ENCODE data around the gene DGKB.

Gene DGKB

DNA sequence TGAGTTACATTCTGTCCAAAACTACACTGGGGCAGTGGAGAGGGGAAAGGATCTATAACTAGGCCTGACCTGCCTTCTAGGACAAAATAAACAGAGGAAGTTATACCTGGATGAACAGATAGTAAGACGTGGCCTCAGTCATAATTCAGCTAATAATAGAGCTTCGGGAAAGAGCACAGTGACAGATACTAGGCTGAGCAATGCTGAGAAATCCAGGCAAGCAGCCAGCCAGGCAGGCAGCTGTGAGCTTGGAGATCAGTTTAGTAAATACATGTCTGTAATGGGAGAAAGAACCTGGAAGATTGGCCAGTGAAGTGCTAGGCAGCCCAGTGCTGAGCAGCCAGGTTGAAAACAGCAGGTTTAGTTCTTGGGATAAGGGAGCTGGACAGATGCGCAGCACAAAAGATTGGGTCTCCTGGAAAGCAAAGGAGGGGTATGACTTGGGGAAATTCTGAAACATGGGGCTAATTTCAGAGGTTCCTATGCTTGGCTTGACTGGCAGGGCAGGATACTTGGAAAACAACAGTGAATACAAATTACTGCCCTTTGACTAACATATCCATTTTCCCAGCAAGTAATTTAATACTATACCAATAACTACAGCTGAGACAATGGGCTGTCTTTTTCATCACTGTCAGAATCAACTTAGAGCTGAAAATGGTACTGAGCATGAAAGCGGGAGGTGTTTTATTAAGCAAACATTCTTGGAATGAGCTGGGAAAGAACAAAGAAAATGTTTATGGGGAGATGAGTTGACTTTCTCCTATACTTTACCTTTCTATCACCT lies 140.8 kb downstream of the DGKB start:
- no peak for DNase-seq (ENCODE audit: low read depth in 2 of 3, low spot score in 2 of 3)

DNA sequence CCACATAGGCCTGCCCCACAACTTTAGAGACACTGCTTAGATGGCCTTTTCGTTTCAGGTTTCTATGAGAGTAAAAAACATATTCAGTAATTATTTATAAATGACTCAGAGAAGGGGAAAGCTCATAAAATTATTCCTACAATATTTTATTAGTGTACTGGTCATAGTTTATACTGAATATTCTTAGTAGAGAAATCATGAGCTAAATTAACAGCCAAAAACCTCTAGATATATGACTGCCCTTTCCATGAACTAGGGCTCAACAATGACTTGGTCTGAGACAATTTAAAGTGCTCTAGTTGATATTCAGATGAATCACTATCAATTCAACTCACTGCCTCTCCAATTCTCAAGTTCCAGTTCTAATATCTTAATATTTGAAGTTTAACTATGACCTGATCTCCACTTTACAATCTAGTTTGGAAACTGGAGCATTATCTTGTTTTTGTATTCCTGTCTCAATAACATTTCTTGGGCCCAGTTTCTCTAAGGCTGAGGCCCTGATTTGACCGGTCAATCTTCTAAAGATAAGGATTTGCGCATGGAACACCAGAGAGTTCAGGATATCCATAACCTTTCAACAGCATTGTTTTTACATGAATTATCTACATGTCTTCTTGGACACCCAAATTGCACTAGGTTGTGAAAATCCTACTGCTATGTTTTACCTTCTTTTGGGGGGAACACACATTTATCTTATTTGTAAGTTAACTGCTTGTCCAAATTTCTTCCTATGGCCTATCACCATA lies 141.6 kb downstream of the DGKB start:
- no peak for DNase-seq (ENCODE audit: low read depth in 2 of 3, low spot score in 2 of 3)

DNA sequence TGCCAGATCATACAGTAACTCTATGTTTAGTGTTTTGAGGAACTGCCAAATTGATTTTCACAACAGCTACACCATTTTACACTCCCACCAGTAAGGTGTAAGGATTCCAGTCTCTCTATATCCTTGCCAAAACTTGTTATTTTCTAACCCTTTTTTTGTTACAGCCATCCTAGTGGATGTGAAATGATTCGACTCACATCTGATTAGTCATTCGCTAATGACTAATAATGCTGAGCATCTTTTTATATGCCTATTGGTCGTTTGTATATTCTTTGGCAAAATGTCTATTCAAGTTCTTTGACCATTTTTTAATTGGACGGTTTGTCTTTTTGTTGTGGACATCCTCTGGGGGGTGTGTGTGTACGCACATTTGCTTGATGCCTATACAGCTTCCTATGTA lies 142.8 kb downstream of the DGKB start:
- DNase-seq (ENCODE audit: low read depth in 2 of 3, low spot score in 2 of 3): no peak

DNA sequence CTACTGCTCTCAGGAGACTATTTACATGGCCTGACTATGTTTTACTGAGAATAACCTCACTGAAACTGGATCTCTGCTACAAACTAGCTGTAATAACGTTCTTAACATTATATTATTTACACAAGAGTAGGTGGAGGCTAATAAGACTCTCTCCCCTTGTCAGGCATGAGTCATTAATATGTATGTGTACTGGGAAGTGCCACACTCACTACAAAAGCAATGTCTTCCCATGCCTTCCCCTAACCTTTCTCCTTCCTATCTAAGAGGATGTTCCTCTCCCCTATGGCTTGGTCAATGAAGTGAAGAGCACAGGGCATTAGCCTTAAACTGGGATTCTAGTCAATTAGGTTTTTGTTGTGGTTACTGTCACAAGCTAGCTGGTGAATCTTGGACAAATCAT lies 147.9 kb downstream of the DGKB start:
- DNase-seq (ENCODE audit: low read depth in 2 of 3, low spot score in 2 of 3): no peak

DNA sequence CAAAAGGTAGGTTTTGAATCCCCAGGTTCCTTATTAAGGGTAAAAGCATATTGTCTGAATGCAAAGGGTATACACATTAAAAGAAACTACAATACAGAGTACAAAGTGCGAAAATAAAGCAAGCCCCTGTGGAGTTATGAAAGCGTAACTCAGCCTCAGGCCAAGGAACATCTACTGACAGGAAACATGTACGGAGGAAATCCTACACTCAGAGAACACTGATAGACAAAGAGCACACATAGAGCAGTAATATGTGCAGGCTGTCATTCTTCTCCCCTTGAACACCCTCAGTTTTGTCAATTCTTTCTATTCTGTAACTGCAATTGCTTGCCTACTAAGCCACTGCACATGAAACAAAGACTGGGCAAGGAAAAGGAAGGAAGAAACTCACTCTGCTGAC lies 150.2 kb downstream of the DGKB start:
- DNase-seq (ENCODE audit: low read depth in 2 of 3, low spot score in 2 of 3): no peak

DNA sequence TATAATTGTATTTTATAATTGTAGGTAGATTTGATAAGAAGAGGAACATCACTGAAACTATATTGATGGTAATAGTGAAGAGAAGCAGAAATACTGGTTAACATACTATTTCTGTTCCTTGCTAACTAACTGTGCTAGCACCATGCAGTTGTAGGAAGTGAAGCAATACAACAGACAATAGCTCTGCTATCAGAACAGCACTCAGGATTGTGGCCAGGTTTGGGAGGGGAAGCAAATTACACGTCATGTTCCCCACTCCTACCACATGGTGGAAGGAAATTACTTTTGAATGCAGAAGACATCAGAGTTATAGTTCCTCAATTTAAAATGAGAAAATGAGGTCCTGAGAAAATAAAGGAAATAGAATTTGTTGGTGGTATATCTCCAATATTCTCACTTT lies 151.1 kb downstream of the DGKB start:
- DNase-seq (ENCODE audit: low read depth in 2 of 3, low spot score in 2 of 3): no peak

DNA sequence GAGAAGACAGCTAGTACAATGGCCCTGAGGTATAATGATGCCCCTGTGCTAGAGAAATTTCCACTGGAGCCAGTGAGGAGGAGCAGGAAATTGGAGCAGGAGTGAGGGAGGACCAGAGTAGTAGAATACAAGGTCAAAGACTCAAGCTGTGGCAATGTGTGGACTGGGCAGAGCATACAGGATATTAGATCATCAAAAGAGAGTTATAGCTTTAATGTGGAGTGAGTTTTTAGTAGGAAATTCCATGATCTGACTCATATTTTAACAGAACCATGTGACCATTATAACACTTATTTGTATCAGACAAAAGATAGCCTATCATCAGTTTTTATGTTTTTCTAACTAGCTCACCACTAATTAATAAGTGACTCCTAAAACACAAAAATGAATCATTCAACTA lies 154.1 kb downstream of the DGKB start:
- no peak for DNase-seq (ENCODE audit: low read depth in 2 of 3, low spot score in 2 of 3)

DNA sequence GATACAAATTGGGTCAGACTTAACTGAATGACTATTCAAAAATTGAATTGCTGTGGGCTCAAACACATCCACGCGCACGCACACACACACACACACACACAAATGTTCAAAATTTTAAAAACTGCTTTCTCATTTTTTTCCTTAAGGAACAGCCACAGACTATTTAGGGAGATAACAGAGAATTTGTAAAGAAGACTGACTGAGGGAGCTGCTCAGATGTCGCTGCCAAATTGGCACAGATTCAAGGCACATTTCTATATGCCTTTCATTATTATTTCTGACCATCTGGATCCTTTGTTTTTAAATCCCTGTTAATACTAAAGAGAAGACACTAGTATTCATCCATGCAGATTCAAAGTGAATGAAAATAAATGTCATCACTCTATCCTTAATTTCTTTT lies 154.8 kb downstream of the DGKB start:
- no peak for DNase-seq (ENCODE audit: low read depth in 2 of 3, low spot score in 2 of 3)

DNA sequence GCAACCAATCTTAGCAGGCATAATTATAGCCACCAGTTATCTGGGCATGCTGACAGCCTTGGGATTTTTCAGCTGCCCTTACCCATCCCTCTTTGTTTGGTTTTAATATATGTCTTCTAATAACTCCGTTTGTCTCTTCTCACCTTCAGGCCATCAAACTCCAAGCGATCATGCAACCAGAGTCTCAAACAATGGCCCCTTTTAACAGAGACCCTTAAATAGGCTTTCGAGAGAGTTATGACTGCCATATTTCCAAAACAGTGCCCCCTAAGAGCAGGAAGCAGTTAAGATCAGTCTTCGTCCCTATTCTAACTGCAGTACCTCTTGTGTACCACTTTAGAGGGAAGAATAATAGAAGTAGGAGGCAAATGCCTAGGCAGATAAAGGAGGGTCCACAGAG lies 157.5 kb downstream of the DGKB start:
- no peak for DNase-seq (ENCODE audit: low read depth in 2 of 3, low spot score in 2 of 3)

DNA sequence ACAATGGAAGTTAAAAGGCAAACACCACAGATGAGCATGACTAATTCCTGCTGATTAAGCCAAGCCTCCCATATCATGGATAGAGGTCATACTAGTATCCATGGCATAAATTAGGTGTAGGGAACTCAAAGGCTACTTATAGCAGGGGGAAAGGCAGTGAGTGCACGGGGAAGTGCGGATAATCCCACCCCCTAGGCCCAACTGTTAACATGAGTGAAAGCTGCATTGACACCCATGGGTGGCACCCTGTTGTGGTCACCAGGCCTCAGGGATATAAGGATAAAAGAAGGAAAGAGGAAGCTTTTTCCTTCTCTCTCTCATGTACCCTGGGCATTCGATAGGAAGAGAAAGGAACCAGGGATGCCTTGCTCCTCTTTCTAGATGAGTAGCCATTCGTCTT lies 161.9 kb downstream of the DGKB start:
- DNase-seq (ENCODE audit: low read depth in 2 of 3, low spot score in 2 of 3): no peak

DNA sequence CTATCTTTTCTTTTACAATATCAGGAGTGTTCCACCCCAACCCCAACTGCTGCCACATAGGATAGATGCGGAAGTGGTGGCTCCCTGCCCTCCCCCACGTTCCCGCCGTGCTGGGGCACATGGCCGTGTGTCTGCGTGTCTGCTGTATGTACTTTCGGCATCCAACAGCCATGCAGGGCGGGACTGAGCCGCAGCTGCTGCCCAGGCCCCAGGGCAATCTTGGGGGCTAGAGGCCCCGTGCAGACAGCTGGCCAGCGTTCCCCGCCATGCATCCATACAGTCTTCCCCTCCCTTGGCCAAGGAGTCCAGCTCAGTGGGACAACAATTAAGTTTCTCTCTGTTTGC lies 162.7 kb downstream of the DGKB start:
- DNase-seq (ENCODE audit: low read depth in 2 of 3, low spot score in 2 of 3): no peak

DNA sequence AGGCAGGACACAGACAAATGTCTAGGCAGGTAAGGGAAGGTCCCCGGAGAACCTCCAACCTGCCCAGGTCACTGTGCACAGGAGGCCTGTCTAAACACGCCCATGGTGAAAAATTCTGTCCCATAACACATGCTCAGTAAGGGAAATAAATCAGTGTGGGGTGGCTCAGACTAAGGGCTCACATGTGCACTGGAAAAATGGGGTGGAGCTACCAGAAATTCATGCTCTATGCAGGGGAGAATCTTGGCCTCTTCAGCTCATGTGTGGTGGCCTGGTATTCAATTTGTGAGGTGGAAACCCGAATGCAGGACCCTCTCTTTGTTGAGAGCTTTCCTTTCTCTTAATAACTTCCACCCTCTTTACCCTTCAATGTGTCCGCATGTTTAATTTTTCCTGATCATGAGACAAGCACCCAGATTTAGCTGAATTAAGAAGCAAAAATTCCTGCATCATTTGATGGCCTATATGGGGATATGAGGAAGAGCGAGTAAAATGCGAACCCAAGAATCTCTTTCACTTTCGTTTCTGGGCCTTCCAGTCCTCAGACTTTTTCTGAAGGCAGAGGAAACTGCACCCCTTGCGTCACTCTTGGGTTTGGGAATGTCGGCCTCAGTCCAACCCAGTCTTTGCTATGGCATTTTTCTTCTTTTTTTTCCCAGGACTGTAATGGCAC lies 163.2 kb downstream of the DGKB start:
- no peak for DNase-seq (ENCODE audit: low read depth in 2 of 3, low spot score in 2 of 3)

DNA sequence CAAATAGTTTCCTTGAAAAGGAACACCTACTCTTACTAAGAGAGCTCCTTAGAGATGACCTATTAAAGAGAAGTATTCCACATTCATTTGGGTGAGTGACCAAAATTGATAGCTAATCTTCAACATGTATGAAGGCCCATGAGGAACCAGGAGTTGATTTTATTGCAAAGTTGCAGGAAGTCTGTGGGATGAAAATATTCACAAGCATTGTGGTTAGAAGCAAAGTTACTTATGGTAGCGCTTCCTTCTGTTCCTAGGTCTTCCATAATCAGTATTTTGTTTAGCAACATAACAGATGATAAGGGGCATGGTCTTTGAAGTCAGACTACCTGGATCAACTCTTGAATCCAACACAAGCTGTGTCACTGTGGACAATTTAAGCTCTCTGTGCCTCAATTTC lies 164.5 kb downstream of the DGKB start:
- DNase-seq (ENCODE audit: low read depth in 2 of 3, low spot score in 2 of 3): no peak

DNA sequence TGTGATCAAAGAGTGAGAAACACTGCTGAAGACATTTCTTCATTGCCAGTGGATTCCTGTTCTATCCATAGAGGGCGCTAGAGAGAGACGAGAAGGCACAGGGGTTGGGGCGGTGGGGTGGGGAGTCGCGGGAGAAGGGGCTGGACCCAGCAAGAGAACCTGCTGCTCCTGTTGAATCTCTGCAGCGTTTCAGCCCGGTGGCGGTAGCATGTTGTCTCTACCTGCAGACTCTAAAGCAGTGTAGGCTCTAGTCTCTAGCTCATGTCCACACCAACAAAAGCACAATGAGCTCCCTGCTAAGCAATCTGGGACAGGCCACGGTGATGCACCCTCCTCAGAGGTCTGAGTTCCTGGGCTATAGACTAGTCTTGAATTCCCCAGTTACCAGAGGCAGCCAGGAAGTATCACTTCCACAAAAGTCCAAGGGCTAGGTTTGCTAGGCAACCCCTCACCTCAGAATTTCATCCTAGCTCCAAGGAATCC lies 167.7 kb downstream of the DGKB start:
- no peak for DNase-seq (ENCODE audit: low read depth in 2 of 3, low spot score in 2 of 3)

DNA sequence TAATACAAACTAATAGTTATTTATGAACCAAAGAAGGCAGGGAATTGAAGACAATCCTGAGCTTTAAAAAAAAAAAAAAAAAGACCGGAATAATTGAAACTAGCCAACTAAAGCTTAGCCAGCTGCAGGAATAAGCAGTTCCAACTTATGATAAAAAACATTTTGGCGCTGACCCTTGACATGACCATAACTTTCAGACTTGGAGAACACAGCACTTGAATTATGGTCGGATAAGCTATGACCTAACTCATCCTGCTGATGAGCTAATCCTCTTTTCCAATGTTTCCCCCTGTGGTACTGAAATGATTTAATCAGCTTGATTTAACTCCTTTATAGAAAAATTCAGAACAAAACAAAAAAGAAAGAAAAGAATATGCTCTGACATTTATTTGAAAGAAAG lies 181.8 kb downstream of the DGKB start:
- DNase-seq (ENCODE audit: low read depth in 2 of 3, low spot score in 2 of 3): no peak

DNA sequence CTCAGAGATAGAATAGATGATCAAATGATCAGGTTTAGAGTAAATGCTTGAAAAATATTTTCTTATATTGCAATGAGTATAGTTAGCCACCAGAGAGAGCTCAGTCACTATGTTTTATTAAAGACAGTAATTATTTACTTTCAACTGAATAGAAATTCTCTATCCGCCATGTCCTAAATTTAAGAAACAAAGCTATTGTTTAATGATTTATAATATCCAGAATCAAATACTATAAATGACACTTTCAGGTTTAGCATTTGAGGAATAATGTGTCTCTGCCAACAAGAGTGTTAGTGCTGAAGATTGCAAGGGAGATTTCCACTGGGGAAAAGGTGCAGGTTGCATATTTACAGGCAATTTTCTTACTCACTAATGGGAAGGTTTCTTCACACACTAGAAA lies 184.7 kb downstream of the DGKB start:
- DNase-seq (ENCODE audit: low read depth in 2 of 3, low spot score in 2 of 3): no peak

DNA sequence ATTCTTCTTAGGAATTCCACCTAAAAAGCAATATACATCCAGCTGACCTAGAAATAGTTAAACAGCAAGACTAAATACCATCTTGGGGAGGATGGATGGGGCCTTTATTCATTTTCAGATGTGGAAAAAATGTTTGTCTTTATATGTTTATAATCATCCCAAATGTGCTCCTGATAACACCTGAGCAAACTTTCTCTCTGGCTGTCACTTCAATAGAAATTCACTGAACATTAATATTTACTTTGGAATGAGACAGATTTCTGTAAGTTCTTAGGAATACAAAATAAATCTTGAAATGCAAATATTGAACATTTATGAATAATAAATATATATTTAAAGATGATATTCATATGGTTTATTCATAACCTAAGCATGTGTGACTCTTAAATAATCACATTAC lies 185.4 kb downstream of the DGKB start:
- no peak for DNase-seq (ENCODE audit: low read depth in 2 of 3, low spot score in 2 of 3)

DNA sequence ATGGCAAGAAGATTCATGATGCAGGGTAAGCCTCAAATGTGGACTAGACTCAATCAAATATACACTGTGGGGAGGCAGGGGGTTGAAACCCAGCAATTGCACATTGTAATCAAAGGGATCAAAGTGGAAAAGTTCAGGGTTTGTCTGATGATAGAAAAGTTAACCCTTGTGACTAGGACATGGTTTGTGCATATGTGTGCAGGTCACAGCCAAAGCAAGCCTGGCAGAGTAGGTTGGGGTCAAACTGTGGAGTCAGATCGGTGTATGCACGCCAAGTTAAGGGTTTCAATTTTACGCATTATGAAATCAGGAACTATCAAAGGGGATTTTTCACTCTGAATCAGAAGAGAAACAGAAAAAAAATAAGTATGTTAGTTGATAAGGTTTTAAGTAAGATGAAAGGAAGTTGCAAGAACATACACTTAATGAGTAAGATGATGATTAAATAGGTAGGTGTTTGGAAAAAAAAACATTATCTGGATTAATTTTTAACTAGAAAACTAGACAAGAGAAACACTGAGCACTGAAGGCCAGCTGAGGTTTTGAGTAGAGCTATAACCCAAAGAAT lies 188.3 kb downstream of the DGKB start:
- DNase-seq (ENCODE audit: low read depth in 2 of 3, low spot score in 2 of 3): no peak

DNA sequence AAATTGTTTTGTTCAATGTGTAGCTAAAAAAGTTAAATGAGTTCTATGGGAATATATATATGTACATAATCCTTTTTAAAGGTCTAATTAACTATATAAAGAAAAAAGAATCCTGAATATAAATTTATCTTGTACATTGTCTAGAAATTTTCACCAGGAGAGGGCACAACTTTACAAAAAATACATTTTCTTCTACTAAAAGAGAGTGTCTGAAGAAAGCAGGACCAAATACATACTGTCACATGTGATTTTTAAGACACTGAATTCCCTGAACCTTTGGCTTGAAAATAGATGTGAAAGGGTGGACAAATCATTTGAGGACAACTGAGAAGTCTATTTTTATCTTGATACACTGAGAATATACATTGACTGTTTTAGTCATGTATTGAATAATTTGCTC lies 204.3 kb downstream of the DGKB start:
- no peak for DNase-seq (ENCODE audit: low read depth in 2 of 3, low spot score in 2 of 3)

DNA sequence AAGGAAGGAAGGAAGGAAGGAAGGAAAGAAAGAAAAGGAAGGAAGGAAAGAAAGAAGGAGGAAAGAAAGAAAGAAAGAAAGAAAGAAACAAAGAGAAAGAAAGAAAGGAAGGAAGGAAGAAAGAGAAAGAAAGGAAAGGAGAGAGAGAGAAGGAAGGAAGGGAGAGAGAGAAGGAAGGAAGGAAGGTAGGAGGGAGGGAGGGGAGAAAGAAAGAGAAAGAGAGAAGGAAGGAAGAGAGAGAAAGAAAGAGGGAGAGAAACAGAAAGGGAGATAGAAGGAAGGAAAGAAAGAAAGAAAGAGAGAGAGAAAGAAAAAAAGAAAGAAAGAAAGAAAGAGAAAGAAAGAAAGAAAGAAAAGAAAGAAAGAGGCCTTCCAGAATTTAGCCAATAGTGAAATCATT lies 204.9 kb downstream of the DGKB start:
- DNase-seq (ENCODE audit: low read depth in 2 of 3, low spot score in 2 of 3): no peak

DNA sequence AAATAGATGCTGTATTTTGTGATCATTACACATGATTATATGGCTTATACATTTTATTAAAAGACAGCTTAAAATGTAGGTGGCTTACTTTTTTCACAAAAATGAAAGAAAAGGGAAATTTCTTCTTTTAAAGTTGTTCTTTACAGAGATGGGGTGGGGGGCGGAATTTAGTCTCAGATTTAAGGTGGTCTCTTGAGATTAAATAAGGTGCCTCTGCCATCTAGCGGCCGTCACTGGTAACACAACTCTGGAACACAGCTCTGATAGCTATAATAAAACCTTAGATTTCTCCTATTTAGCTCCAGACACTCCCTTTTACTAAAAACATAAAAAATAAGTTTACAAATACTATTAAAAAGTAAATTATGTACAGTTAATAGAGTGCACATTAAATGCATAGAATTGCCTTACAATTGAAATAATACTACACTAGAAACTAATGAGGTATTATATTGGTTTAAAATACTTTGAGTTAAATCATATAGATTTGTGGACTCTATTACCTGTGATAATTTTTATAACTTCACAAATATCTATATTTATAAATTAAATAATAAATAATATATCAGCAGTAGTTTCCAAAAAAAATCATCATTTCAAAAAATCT lies 210.9 kb downstream of the DGKB start:
- DNase-seq (ENCODE audit: low read depth in 2 of 3, low spot score in 2 of 3): peak in 2 of 3 experiments; percentile 8

DNA sequence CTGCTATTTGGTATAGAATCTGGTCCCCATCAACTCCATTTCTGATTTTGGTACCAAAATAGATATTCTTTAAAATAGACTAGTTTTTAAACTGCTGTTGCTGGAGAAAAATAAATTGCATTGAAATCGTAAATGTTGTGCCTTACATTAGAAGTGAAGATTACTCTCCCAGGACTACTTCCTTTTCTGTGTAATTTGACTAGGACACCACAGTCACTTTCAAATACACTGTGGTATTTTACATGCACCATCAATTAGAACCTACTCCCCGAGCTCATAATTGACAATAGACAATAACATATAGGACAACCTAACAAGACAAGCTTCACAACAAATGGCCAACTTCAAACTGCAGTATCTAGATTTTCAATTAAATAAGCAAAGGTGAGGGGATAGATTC lies 211.5 kb downstream of the DGKB start:
- no peak for DNase-seq (ENCODE audit: low read depth in 2 of 3, low spot score in 2 of 3)
